ENCODE results near the gene COA8.
A peak's percentile ranks its signal among the peaks of the same experiment; 100 is the strongest.

COA8 gene

DNA sequence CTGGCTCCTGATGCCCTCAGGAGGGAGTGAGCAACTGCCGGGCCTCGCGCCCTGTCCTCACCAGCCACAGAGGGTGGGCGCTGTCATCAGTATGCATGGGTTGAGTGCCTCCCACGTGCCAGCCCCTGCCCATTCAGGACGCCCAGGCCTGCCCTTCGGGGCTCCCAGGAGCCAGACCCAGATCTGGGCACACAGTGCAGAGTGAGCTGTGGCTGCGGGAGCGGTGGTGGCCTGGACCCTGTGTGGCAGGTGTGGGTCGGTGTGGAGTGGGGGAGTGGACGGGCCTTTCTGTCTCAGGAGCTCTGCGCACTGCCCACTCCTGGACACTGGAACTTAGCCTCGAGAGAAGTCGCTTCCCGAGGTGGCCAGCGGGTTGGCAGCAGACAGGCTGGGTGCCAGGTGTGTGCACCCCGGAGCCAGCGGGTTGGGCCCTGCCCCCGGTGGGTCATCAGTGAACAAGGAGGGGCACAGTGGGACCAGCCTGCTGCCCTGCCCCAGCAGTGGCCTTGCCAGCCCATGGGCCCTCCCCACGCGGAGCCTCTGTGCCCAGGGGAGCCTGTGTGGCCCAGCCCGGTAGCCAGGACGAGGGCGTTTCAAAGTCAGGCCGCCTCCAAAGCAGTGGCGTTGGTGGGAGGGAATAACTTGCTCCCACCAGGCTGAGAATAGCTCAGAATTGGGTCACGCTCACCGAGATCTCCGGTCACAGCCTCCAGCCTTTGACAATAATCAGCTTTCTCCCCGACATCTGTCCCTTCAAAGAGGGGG is 24.3 kb upstream of the COA8 start:
- no peak for DNase-seq

DNA sequence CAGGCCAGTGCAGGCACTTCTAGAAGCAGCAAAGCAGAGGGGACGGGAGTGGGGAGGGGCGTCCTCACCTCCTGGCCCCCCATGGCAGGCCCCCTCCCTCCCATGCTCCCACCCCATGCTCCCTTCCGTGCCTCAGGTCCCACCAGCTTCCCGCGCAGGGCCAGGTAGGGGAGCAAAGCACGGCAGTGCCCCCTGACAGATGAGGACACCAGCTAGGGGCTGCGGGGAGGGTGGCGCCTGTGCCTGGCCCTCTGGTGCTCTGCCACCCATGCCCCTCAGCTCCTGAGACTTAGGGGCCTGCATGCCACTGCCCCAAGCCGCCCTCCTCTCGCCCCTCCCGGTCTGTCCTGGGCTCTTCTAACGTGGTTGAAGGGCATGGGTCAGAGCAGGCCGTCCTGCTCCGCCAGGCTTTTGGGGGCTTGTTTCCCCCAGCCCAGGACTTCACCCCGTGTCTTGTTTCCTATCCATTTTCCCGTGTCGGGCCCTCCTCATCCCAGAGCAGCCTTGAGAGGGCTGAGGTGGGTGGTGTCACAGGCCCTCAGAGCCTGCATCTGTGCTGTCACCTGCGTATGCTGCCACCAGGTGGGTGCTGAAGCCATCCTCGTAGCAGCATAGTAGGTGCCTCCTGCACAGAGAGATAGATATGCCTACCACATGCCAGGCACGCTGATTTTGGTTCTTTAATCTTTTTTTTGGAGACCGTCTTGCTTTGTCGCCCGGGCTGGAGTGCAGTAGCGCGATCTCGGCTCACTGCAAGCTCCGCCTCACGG is 23.5 kb upstream of the COA8 start:
- no peak for DNase-seq

- DNase-seq, result no peak
Observed at GRCh38 chr14:103540821-103541708, 21.7 kb upstream of the COA8 start.

GRCh38 chr14:103541709-103542604 is 20.8 kb upstream of the COA8 start:
- DNase-seq, result no peak

- no peak for DNase-seq
Observed at GRCh38 chr14:103542605-103543088, 20.1 kb upstream of the COA8 start.

GRCh38 chr14:103543140-103543539 is 19.6 kb upstream of the COA8 start:
- no peak for DNase-seq

DNA sequence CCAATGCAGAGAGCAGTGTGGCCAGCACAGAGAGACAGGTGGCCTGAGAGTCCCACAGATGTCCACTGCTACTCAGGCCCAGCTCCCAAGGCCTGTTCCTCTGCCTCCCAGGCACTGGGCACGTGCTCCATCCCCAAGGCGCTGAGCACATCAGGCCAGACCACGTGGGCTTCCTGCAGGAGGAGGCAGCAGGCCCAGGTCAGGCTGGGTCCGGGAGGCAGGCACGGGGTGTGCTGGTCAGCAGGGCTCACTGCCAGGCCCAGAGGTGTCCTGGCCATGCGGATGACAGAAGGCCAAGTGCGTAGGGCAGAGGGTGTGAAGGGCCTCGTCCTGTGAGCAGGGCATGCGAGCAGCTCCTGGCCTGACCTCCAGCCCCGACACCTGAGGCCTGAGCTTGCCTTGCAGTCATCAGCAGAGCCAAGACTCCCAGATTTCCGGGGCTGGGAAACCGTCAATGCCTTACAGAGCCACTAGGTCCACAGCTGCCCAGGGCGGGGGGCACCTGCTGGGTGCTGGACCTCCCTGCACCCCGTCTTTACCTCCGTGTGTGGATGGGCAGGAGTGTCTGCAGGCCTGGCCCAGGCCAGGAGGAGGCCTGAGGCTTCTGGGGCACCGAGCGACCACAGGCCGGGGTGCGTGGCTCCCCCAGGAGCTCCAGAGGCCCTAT is 18.9 kb upstream of the COA8 start:
- DNase-seq, result no peak

DNA sequence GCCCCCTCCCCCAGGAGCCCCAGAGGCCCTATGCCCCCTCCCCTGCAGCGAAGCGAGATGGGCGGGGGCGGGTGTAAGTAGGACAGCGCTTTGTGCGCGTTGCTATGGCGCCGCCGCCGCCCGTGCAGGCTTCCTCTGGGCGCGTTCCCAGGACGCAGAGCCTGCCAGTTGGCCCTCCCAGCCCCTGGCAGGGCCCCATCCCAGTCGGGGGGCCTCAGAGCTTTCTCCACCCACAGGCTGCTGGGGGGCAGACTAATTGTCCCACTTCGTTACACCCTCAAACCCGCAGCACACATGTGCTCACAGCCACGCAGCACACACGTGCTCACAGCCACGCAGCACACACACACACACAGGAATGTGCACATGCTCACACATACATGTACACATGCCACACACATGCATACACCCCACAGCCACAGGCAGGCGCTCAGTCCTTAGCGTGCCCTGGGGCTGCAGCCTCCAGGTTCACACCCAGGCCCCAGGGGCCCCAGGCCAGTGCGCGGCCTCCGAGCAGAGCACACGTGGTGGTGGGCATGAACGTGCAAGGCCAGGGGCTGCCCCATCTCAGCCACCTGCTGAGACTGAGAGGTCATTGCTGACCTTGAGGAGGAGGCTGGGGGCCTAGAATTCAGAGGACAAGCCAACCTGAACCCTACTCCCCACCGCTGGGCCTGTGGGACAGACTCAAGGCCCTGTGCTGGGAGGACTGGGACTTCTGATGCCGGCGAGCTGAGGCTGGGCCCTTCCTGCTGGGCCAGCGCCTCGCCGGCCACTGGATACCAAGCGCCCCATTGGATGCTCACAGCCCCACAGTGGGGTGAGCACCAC is 18.2 kb upstream of the COA8 start:
- DNase-seq, result no peak

DNA sequence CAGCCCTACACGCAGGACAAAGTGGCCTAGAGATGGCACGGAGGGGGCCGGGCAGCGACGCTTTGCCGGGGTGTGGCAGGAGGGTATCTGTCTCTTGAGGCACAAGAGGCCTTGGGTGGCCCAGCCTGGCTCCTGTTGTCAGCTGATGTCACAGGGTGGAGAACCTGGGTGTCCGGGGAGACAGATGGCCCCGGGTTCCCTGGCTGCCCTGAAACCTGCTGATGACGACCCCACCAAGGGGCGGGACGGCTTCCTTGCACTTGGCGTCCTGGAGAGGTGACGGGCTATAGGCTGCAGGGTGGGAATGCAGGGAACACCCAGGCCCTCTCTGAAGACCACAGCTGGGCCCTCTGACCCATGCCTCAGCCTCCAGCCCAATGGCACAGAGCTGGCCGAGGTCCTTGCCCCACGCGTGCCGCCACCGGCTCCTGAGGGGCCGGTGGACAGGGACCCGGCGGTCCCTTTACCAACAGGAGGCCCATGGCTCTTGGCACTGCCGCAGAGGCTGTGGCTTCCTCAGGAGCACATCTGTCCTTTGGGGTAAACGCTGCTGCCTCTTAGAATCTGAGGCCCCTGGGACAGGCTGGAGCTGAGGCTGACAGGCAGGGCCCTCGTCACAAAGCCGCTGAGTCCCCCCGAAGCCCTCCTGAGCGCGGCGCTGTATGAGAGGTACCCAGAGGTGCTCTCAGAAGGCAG is 17.4 kb upstream of the COA8 start:
- no peak for DNase-seq

DNA sequence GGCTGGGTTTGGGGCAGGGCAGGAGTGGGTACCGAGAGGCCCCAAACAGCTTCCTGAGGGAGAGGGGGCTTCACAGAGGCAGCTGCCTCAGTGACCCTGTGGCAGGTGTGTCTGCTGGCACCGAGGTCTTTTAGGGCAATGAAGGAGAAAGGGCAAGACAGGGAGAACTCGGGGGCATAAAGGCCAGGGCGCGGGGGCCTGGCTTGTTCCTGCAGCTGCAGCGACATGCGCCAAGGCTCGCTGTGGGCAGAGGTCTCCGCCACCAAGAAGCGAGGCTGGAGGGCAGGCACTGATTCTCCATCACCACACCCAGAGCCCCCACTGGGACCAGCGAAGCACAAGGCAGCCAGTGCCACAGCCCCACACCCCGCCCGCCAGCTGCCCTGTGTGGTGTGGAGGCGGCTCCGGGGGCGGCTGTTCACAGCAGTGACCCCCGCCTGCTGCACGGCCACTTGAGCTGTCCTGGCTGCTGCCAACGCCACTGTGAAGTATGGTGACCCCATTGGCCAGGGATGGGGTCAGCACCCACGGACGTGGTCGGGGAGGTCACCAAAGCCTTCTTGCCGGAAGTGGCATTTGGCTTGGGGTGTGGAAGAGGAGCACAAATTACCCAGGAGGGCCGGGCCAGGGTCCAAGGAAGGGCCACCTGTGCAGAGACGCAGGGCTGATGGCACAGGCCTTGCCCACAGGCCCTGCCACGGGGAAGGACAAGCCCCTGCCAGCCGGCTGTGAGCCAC is 16.7 kb upstream of the COA8 start:
- DNase-seq, result no peak

DNA sequence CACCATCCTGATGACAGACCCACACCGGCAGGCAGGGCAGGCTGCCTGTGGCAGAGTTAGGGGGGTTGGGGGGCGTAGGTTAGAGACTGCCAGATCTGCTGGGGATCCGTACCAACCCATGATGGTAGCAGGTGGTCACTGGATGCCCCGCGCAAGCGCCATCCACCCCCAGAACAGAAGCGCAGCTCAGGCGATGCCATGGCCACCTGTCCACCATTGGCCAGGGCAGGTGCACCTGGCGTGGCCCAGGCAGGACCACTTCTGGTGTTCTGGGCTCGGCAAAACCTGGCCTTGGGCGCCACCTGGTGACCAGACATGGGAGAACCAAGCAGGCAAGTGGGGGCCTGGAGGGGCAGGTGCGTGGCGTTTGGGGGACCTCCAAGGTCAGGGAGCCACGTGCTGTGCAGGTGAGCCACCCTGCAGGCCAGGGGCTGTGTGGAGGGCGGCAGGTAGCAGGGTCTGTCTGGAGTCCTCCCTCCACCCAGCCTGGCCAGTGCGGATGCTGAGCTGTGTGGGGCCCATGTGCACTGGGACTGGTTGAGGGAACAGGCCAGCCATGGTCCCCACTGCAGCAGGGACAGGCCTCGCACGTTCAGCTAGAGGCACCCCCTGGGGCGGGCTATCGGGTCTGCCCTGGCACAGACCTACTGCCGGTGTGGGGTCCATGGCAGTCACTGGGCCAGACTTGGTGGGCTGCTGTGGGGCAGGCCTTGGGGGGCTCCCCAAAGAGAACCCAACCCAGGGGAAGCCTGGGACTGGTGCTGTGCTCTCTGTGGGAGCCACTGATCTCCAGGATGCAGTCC is 15.9 kb upstream of the COA8 start:
- peak; percentile 66 for DNase-seq

DNA sequence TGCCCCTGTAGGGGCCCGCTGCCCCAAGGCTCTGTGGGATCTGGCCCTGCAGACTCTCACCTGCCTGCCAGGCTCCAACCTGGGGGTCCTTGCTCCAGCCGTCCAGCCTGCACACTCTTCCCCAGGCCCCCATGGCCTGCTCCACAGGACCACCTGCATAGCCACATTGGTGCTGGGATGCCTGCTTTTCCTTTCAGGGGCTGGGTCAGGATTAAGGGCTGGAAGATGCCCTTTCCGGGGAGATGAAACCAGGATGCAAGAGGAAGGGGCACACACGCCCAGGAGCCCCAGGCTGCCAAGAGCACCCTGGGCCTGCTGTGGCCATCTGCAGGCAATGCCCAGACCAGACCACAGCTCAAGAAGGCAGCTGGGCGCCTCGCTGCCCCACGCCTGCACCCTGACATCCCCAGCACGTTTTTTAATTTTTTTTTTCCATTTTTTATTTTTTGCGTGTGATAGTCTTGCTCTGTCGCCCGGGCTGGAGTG is 15.3 kb upstream of the COA8 start:
- no peak for DNase-seq

DNA sequence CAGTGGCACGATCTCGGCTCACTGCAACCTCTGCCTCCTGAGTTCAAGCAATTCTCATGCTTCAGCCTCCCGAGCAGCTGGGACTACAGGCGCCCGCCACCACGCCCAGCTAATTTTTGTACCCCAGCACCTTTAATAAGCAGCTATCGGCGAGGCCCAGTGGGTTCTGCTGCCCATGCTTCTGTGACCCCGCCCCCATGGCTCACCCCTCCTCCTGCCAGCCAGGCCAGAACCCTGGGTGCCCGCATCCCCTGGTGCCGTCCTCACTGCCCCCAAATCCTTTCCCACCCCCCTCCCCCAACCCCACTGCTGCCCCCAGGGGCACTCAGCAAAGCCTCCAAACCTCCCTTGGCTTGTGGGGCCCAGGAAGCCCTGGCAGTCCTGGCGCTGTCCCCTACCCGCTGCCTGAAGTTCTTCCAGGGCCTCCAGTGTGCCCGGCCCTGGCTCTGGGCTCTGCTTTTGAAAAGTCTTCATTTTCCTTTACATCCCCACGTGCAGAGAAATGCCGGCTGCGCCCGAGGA is 14.8 kb upstream of the COA8 start:
- DNase-seq, result no peak

DNA sequence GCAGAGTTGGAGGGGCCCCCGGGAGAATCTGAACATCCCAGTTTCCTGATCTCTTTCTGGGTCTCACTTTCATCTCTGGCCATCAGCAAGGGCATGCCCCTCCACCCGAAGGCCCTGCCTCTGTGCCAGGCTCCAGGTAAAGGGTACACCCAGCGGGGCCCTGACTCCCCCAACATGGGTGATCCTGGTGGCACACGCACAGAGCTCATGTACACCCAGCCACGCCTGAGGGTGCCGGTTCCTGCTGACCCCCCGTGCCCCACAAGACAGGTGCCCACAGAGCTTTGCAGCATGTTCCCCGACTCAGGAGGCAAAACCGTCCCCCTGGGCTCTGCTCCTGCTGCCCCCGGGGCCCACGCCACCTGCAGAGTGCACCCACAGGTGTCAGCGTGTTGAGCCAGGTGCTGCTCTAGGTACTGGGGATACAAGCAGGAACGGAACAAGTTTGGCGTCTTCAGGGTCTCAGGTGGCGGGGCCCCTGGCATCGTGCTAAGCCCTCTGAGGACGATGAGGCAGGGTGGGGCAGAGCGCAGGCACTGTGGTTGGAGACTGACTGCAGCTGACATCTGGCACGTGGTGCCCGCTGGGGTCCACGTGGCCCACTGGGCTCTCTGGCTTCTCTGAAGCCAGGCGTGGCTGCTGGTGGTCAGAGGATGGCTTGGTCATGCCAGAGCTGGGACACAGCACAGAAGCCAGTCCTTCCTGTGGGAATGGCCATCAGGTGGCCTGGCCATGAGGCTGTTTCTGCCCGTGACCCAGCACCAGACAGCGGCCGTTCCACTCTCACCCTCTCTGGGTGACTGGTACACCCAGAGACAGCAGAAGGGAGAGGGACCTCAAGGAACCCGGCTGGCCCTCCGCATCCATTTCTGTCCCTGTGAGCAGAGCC is 14.1 kb upstream of the COA8 start:
- DNase-seq, result no peak

GRCh38 chr14:103549361-103550311 is 13.1 kb upstream of the COA8 start:
- no peak for DNase-seq

All from CD4-positive, alpha-beta T cell treated with Interferon gamma for 1 hour (primary cell).